Right lobe of liver (tissue), 4 donors: ENCODE data around the gene TMEM248.

Source experiments
- CTCF ChIP-seq, 4 donors: fragments of 200-600 bp in 3 of 4; fragments of 450-650 bp in 1 of 4; IDR thresholded peaks; one replicate each; pipeline versions ENCODE4 v1.5.1 to v1.8.0; 2016 to 2022; ENCODE audit warnings: antibody characterized with exemption in 4 of 4, mild to moderate bottlenecking in 2 of 4
- POLR2A ChIP-seq: fragments of 450-650 bp; IDR thresholded peaks from one replicate; pipeline ENCODE4 v1.6.1; 2017; ENCODE audit warnings: antibody characterized with exemption, mild to moderate bottlenecking
- donor health status: DM: no; HTN: no; CAD: no.
- donor health status: DM: no; HTN: no; CAD: no.
- donor health status: DM: no; HTN: yes; CAD: no.

DNA sequence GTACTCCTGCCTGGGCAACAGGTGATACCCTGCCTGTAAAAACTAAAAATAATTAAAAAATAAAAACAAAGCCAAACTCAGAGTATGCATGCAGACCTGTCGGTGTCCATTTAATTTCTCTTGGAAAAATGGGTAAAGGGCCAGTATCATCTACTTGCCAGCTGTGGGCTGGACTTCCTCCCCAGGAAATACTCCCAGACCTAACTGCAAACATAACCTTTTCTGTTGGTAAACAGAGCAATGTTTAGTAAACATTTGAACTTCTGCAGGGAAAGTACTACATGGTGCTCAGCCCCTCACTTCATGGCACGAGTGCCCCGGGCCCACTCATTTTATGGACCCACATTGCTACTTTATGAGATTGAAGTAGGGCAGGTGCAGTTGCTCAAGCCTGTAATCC lies 10.2 kb upstream of the TMEM248 start:
- no peak for TF ChIP-seq POLR2A
- TF ChIP-seq CTCF (IDR thresholded peaks at IDR 0.05), result no peak
